OCI-LY1 (cell line): ENCODE data around the gene GFOD1.

Experiments
- CTCF ChIP-seq: fragments of 200-600 bp; sonication (generic), shearing (Covaris generic); IDR thresholded peaks from 2 replicates; pipeline ENCODE4 v1.5.1; 2017; ENCODE audit warnings: mild to moderate bottlenecking, antibody characterized with exemption, low read length, moderate library complexity, mixed read lengths
- EZH2 ChIP-seq: fragments of 200-600 bp; sonication (generic), shearing (Covaris generic); IDR thresholded peaks from 2 replicates; pipeline ENCODE4 v1.8.0; 2017; ENCODE audit warnings: borderline replicate concordance, mixed run types, mild to moderate bottlenecking, antibody characterized with exemption, low read length, moderate library complexity, mixed read lengths

GRCh38 chr6:13413900-13414555, 73.4 kb downstream of the GFOD1 start:
- no peak for TF ChIP-seq CTCF
- no peak for TF ChIP-seq EZH2
